ENCODE data around the gene NPAS3.

- TF ChIP-seq CTCF (IDR thresholded peaks at IDR 0.05; ENCODE audit: low read depth, low read length) = no peak
- no peak for TF ChIP-seq EZH2phosphoT487 (IDR thresholded peaks at IDR 0.05; ENCODE audit: low read depth)
These were observed 736.9 kb downstream of the NPAS3 start for GRCh38 chr14:33675415-33676130.

Measured in OCI-LY3 (cell line).